BLaER1 treated with 17β-estradiol and CSF1 and Interleukin-3, amounts not matched to agents 10 nM and 100 nM (cell line): ENCODE measurements around the gene NCK2.

Experiments used
- H3K27ac ChIP-seq, 11 experiments: shearing (Covaris generic); formaldehyde crosslinking; 2 replicates each; pipeline ENCODE4 v1.8.1; 2022
- H3K27me3 ChIP-seq, 11 experiments: shearing (Covaris generic); formaldehyde crosslinking; 2 replicates each; pipeline ENCODE4 v1.8.1; 2022
- H3K36me3 ChIP-seq, 11 experiments: shearing (Covaris generic); formaldehyde crosslinking; 2 replicates each; pipeline ENCODE4 v1.8.1; 2022
- H3K4me1 ChIP-seq, 10 experiments: shearing (Covaris generic); formaldehyde crosslinking; 2 replicates each; pipeline ENCODE4 v1.8.1; 2022
- H3K4me2 ChIP-seq, 11 experiments: shearing (Covaris generic); formaldehyde crosslinking; 2 replicates each; pipeline ENCODE4 v1.8.1; 2022
- H3K4me3 ChIP-seq, 10 experiments: shearing (Covaris generic); formaldehyde crosslinking; 2 replicates each; pipeline ENCODE4 v1.8.1; 2022
- H3K9ac ChIP-seq, 11 experiments: shearing (Covaris generic); formaldehyde crosslinking; 2 replicates each; pipeline ENCODE4 v1.8.1; 2022
- H3K9me3 ChIP-seq, 11 experiments: shearing (Covaris generic); formaldehyde crosslinking; replicated peaks in 1 of 11; 2 replicates each; pipeline ENCODE4 v1.8.1; 2022
- H4K20me1 ChIP-seq, 11 experiments: shearing (Covaris generic); formaldehyde crosslinking; 2 replicates each; pipeline ENCODE4 v1.8.1; 2022
- Cebpa-rat ChIP-seq, 11 experiments: shearing (Covaris generic); IDR thresholded peaks; 2 replicates each; pipeline ENCODE4 v1.8.1; 2022

NCK2 gene

GRCh38 chr2:105926960-105927678 is 182.4 kb downstream of the NCK2 start:
- no peak overlapping the region for H3K4me3 ChIP-seq
- no peaks in the 10 kb centered on the region for H3K36me3 ChIP-seq
- no peaks in the 10 kb centered on the region for H4K20me1 ChIP-seq
- no peak for TF ChIP-seq Cebpa-rat (IDR thresholded peaks at IDR 0.05)
- no peak overlapping the region for H3K9ac ChIP-seq
- H3K27ac ChIP-seq: no peak overlapping the region
- H3K4me1 ChIP-seq: no peaks in the 10 kb centered on the region; a peak in 1 of 20 replicates
- H3K27me3 ChIP-seq: no peaks in the 10 kb centered on the region
- 0 out of 22 replicates have a peak overlapping the region, but pooled peaks of 1 of the 11 experiments have one; percentile 13 for H3K4me2 ChIP-seq
- peaks cover 3 to 5% (median 4%) of the 10 kb centered on the region in 11 experiments for H3K9me3 ChIP-seq

GRCh38 chr2:105928086-105928485 is 183.4 kb downstream of the NCK2 start:
- Histone ChIP-seq H3K27me3 (no peaks in the 10 kb centered on the region), H3K4me1 (no peaks in the 10 kb centered on the region; a peak in 1 of 20 replicates), H4K20me1 (no peaks in the 10 kb centered on the region), H3K9ac (no peak overlapping the region), H3K9me3 (peaks cover 5 to 9% (median 7%) of the 10 kb centered on the region in 11 experiments; a peak in 21 of 22 replicates), H3K4me3 (no peak overlapping the region), H3K4me2 (no peak overlapping the region), H3K27ac (no peak overlapping the region), H3K36me3 (no peaks in the 10 kb centered on the region)
- no peak for TF ChIP-seq Cebpa-rat (IDR thresholded peaks at IDR 0.05)

GRCh38 chr2:105928563-105928962 is 183.9 kb downstream of the NCK2 start:
- Histone ChIP-seq H3K27ac (no peak overlapping the region), H3K4me2 (no peak overlapping the region), H3K9ac (no peak overlapping the region), H4K20me1 (no peaks in the 10 kb centered on the region), H3K9me3 (peaks cover 10 to 14% (median 11%) of the 10 kb centered on the region in 11 experiments), H3K4me3 (no peak overlapping the region), H3K27me3 (no peaks in the 10 kb centered on the region), H3K36me3 (no peaks in the 10 kb centered on the region; a peak in 1 of 22 replicates), H3K4me1 (no peaks in the 10 kb centered on the region; a peak in 1 of 20 replicates)
- no peak for TF ChIP-seq Cebpa-rat (IDR thresholded peaks at IDR 0.05)

GRCh38 chr2:105929516-105929915 is 184.8 kb downstream of the NCK2 start:
- H3K4me1 ChIP-seq: no peaks in the 10 kb centered on the region; a peak in 1 of 20 replicates
- TF ChIP-seq Cebpa-rat (IDR thresholded peaks at IDR 0.05): no peak
- peaks cover 19 to 23% (median 21%) of the 10 kb centered on the region in 11 experiments for H3K9me3 ChIP-seq
- H3K36me3 ChIP-seq: no peaks in the 10 kb centered on the region; a peak in 1 of 22 replicates
- H4K20me1 ChIP-seq: no peaks in the 10 kb centered on the region
- no peaks in the 10 kb centered on the region for H3K27me3 ChIP-seq
- H3K4me2 ChIP-seq: 0 out of 22 replicates have a peak overlapping the region, but pooled peaks of 1 of the 11 experiments have one; percentile 2
- H3K27ac ChIP-seq: no peak overlapping the region
- no peak overlapping the region for H3K4me3 ChIP-seq
- H3K9ac ChIP-seq: no peak overlapping the region

GRCh38 chr2:105932582-105932981 is 187.9 kb downstream of the NCK2 start:
- Histone ChIP-seq H4K20me1 (no peaks in the 10 kb centered on the region), H3K4me2 (no peak overlapping the region), H3K27ac (no peak overlapping the region), H3K4me3 (no peak overlapping the region), H3K9me3 (peaks cover 19 to 36% (median 26%) of the 10 kb centered on the region in 11 experiments), H3K4me1 (no peaks in the 10 kb centered on the region; a peak in 1 of 20 replicates), H3K9ac (no peak overlapping the region), H3K36me3 (no peaks in the 10 kb centered on the region; a peak in 1 of 22 replicates), H3K27me3 (no peaks in the 10 kb centered on the region)
- no peak for TF ChIP-seq Cebpa-rat (IDR thresholded peaks at IDR 0.05)

GRCh38 chr2:105933906-105934305 is 189.2 kb downstream of the NCK2 start:
- no peak overlapping the region for H3K4me3 ChIP-seq
- no peak for TF ChIP-seq Cebpa-rat (IDR thresholded peaks at IDR 0.05)
- H3K36me3 ChIP-seq: no peaks in the 10 kb centered on the region; a peak in 1 of 22 replicates
- H3K27ac ChIP-seq: no peak overlapping the region
- no peaks in the 10 kb centered on the region; a peak in 1 of 20 replicates for H3K4me1 ChIP-seq
- no peaks in the 10 kb centered on the region for H4K20me1 ChIP-seq
- H3K9ac ChIP-seq: no peak overlapping the region
- H3K9me3 ChIP-seq: peaks cover 19 to 41% (median 31%) of the 10 kb centered on the region in 11 experiments
- H3K4me2 ChIP-seq: no peak overlapping the region
- H3K27me3 ChIP-seq: no peaks in the 10 kb centered on the region

GRCh38 chr2:105934467-105934866 is 189.8 kb downstream of the NCK2 start:
- H3K27ac ChIP-seq: no peak overlapping the region
- H3K4me1 ChIP-seq: no peaks in the 10 kb centered on the region; a peak in 1 of 20 replicates
- no peak overlapping the region for H3K4me3 ChIP-seq
- no peaks in the 10 kb centered on the region for H3K27me3 ChIP-seq
- peaks cover 24 to 46% (median 37%) of the 10 kb centered on the region in 11 experiments for H3K9me3 ChIP-seq
- no peaks in the 10 kb centered on the region; a peak in 1 of 22 replicates for H3K36me3 ChIP-seq
- H4K20me1 ChIP-seq: no peaks in the 10 kb centered on the region
- no peak overlapping the region for H3K4me2 ChIP-seq
- no peak overlapping the region for H3K9ac ChIP-seq
- TF ChIP-seq Cebpa-rat (IDR thresholded peaks at IDR 0.05): no peak

GRCh38 chr2:105935063-105935462 is 190.4 kb downstream of the NCK2 start:
- no peak overlapping the region for H3K27ac ChIP-seq

GRCh38 chr2:105936954-105937353 is 192.2 kb downstream of the NCK2 start:
- Histone ChIP-seq H3K4me1 (no peaks in the 10 kb centered on the region), H3K9ac (no peak overlapping the region), H4K20me1 (no peaks in the 10 kb centered on the region), H3K9me3 (peaks cover 34 to 61% (median 51%) of the 10 kb centered on the region in 11 experiments), H3K36me3 (no peaks in the 10 kb centered on the region; a peak in 1 of 22 replicates), H3K4me2 (no peak overlapping the region), H3K27me3 (no peaks in the 10 kb centered on the region), H3K4me3 (no peak overlapping the region), H3K27ac (no peak overlapping the region)
- no peak for TF ChIP-seq Cebpa-rat (IDR thresholded peaks at IDR 0.05)

More at GRCh38 chr2:105935063-105935462, 190.4 kb downstream of the NCK2 start:
- Histone ChIP-seq H3K27me3 (no peaks in the 10 kb centered on the region), H4K20me1 (no peaks in the 10 kb centered on the region), H3K4me1 (no peaks in the 10 kb centered on the region), H3K4me3 (no peak overlapping the region), H3K9ac (no peak overlapping the region), H3K36me3 (no peaks in the 10 kb centered on the region; a peak in 1 of 22 replicates), H3K4me2 (no peak overlapping the region), H3K9me3 (peaks cover 28 to 52% (median 43%) of the 10 kb centered on the region in 11 experiments)
- no peak for TF ChIP-seq Cebpa-rat (IDR thresholded peaks at IDR 0.05)
